ENCODE data around the gene ANO5.

DNA sequence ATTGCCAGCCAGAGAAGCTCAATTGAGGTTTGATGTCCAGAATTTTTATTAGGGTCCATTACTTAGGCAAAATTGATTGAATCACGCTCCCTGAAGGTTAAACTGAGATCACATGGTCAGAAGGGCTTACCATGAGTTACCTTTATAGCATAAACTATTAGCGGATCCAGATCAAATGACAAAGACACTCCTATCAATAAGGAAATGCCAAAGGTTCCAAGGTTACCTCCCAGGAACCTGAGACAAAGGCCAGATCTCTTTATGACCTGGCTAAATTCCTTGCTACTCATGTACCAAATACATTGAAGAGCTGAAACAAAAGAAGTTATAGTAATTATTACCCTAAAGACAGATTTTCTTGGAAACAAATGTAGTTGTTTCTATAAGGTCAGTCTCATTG lies 27.8 kb upstream of the ANO5 start:
- TF ChIP-seq CTCF (conservative IDR thresholded peaks at IDR 0.05; ENCODE audit: low read depth, low read length) (no peak), EZH2 (IDR thresholded peaks at IDR 0.05; ENCODE audit: borderline replicate concordance, low read depth, low read length, poor library complexity, severe bottlenecking) (no peak)

Measured in A673 (cell line).